ENCODE results near the gene RAB41. TPM values are rescaled to one million over a fixed set of nuclear protein-coding genes. Genes with fewer than 3 reads are reported as not detected.
"Not testable (repeated sequence)": the region's sequence is repeated elsewhere in the genome, so short reads cannot be mapped to it uniquely, and the experiment has no call there.

The RAB41 gene
- total RNA-seq, 1 experiment from 2014 or later = not detected

- TF ChIP-seq ETV6 (CRISPR knock-in tag; IDR thresholded peaks at IDR 0.05) (no peak), ZMAT4 (CRISPR knock-in tag; IDR thresholded peaks at IDR 0.05) (no peak)
Observed at GRCh38 chrX:70268034-70268433, 13.9 kb upstream of the RAB41 start, which contains the start of gene ARR3 (continued).

GRCh38 chrX:70274029-70274428, 7.9 kb upstream of the RAB41 start:
- not testable (repeated sequence) for H3K27me3 Mint-ChIP-seq (ENCODE audit: low read depth); DNase-seq (ENCODE audit: low spot score); H3K9me3 Mint-ChIP-seq; H3K4me3 Mint-ChIP-seq; H3K36me3 Mint-ChIP-seq; H3K27ac Mint-ChIP-seq; ATAC-seq; H3K4me1 Mint-ChIP-seq
- CTCF ChIA-PET = interaction anchor here (0.6 to 2.4 kb wide), 10 partner anchors 11 to 1906 kb away, joined by 3 to 14 read pairs (median 4); partner anchors contain the start of genes GDPD2, IGBP1, KIF4A and PDZD11
- POLR2A ChIA-PET = interaction anchor here (0.6 kb wide), 2 partner anchors 11 to 235 kb away, joined by 5 to 6 read pairs; no protein-coding TSS in a partner anchor

- ATAC-seq (no peak), DNase-seq (ENCODE audit: low spot score) (no peak)
- Mint-ChIP-seq H3K36me3 (no peaks in the 10 kb centered on the region), H3K4me3 (no peak overlapping the region), H3K9me3 (no peaks in the 10 kb centered on the region), H3K4me1 (no peaks in the 10 kb centered on the region), H3K27me3 (ENCODE audit: low read depth) (peaks cover 6% of the 10 kb centered on the region), H3K27ac (no peak overlapping the region)
- TF ChIP-seq ZNF281 (CRISPR knock-in tag; IDR thresholded peaks at IDR 0.05) = no peak
- no peak for TF ChIP-seq ZNF512 (CRISPR knock-in tag; IDR thresholded peaks at IDR 0.05; ENCODE audit: borderline replicate concordance)
- TF ChIP-seq KAT7 (CRISPR knock-in tag; IDR thresholded peaks at IDR 0.05; ENCODE audit: borderline replicate concordance) = no peak
- no peak for TF ChIP-seq SMAD4 (CRISPR knock-in tag; IDR thresholded peaks at IDR 0.05)
- TF ChIP-seq SOX15 (CRISPR knock-in tag; IDR thresholded peaks at IDR 0.05) = no peak
- no peak for TF ChIP-seq PRRX2 (CRISPR knock-in tag; IDR thresholded peaks at IDR 0.05)
- no peak for TF ChIP-seq MAX (CRISPR knock-in tag; IDR thresholded peaks at IDR 0.05)
- TF ChIP-seq SP1 (CRISPR knock-in tag; conservative IDR thresholded peaks at IDR 0.05) = no peak
- no peak for TF ChIP-seq ZNF317 (CRISPR knock-in tag; IDR thresholded peaks at IDR 0.05; ENCODE audit: borderline replicate concordance, low read depth)
- TF ChIP-seq ZNF232 (CRISPR knock-in tag; IDR thresholded peaks at IDR 0.05) = no peak
- no peak for TF ChIP-seq ETV6 (CRISPR knock-in tag; IDR thresholded peaks at IDR 0.05)
- ChIA-PET CTCF (no interaction called here), POLR2A (no interaction called here)
Observed at GRCh38 chrX:70279081-70279480, 2.9 kb upstream of the RAB41 start.

- POLR2A ChIA-PET = no interaction called here
- H3K27ac Mint-ChIP-seq = no peak overlapping the region
- no peak for TF ChIP-seq ZNF425 (CRISPR knock-in tag; conservative IDR thresholded peaks at IDR 0.05)
- TF ChIP-seq TEAD1 (CRISPR knock-in tag; IDR thresholded peaks at IDR 0.05) = no peak
- no peak for TF ChIP-seq ZNF281 (CRISPR knock-in tag; IDR thresholded peaks at IDR 0.05)
- TF ChIP-seq FOXP1 (CRISPR knock-in tag; IDR thresholded peaks at IDR 0.05; ENCODE audit: borderline replicate concordance) = no peak
- TF ChIP-seq ZNF121 (CRISPR knock-in tag; IDR thresholded peaks at IDR 0.05) = no peak
- TF ChIP-seq AR (CRISPR knock-in tag; IDR thresholded peaks at IDR 0.05) = no peak
- TF ChIP-seq NFATC4 (CRISPR knock-in tag; IDR thresholded peaks at IDR 0.05) = no peak
Observed at GRCh38 chrX:70280573-70280972, 1.4 kb upstream of the RAB41 start.

More at GRCh38 chrX:70280573-70280972, 1.4 kb upstream of the RAB41 start:
- no peaks in the 10 kb centered on the region for H3K9me3 Mint-ChIP-seq
- H3K4me1 Mint-ChIP-seq = no peaks in the 10 kb centered on the region
- no peak overlapping the region for H3K4me3 Mint-ChIP-seq
- H3K36me3 Mint-ChIP-seq = no peaks in the 10 kb centered on the region
- peaks cover 6% of the 10 kb centered on the region for H3K27me3 Mint-ChIP-seq (ENCODE audit: low read depth)
- ATAC-seq (no peak), DNase-seq (ENCODE audit: low spot score) (no peak)
- CTCF ChIA-PET = no interaction called here

Data from WTC11 (cell line).